NCI-H2196 treated with DMSO at 0.1 percent for 48 hours (cell line): ENCODE data around the gene NUDT3.
"Not testable (repeated sequence)": the region's sequence is repeated elsewhere in the genome, so short reads cannot be mapped to it uniquely, and the experiment has no call there.

Experiments
- DNase-seq: peaks from one replicate; lab custom pipeline; 2025; ENCODE audit not compliant: unreplicated experiment; lab: John Stamatoyannopoulos, UW

The NUDT3 gene

DNA sequence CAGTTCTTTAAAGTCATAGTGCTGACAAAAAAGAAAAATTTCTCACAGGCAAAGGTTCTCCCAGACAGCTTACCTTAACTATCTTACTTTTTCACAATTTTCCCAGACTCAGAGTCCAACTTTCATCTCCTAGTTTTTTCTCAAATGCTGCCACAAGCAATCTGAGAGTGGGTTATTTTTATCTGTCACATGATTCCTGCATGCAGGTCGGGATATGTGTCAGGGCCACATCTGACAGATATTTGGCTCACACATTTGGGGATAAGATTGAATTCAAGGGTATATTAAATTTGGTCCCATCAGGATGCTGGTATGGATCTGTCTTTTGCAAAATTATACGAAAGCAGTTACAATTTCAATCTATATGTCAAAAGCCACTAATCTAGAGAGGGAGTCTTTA lies 93.5 kb downstream of the NUDT3 start:
- DNase-seq = no peak

DNA sequence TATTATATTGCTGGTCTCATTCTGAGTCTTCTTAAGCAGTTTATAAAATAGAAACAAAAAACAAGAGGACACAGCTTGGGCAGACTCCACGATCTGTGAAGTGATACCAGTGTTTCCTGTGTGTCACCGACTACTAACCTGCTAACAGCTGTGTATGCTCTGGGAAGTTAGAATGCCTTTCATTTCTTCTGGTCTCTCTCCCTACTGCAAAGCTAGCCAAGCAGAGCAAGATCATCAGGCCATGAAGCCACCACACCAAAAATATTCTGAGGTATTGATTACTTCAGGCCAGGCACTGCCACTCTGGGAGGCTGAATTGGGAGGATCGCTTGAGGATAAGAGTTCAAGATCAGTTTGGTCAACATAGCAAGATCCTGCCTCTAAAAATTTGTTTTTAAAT lies 96.7 kb downstream of the NUDT3 start:
- DNase-seq = no peak

DNA sequence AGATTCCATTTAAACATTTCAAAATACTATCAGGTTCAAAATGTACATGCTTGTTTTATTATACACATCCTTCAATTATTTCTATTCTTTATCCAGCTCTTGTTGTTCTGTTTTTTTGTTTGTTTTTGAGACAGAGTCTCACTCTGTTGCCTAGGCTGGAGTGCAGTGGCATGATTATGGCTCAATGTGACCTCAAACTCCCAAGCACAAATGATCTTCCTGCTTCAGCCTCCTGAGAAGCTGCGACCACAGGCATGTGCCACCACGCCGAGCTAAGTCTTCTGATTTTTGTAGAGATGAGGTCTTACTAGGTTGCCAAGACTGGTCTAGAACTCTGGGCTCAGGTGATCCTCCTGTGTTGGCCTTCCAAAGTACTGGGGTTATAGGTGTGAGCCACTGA lies 99.5 kb downstream of the NUDT3 start:
- DNase-seq = no peak

DNA sequence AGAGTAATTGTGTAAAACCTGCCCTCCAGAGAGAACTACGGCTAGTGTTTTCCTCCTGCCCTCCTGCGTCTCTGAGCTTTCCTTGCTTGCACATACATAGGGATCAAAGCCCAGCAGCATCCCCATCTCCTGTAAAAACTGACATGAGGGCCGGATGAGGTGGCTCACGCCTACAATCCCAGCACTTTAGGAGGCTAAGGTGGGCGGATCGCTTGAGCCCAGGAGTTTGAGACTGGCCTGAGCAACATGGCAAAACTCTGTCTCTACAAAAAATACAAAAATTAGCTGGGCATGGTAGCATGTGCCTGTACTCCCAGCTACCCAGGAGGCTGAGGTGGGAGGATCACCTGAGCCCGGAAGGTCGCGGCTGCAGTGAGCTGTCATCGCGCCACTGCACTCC lies 103.3 kb downstream of the NUDT3 start:
- DNase-seq = no peak

DNA sequence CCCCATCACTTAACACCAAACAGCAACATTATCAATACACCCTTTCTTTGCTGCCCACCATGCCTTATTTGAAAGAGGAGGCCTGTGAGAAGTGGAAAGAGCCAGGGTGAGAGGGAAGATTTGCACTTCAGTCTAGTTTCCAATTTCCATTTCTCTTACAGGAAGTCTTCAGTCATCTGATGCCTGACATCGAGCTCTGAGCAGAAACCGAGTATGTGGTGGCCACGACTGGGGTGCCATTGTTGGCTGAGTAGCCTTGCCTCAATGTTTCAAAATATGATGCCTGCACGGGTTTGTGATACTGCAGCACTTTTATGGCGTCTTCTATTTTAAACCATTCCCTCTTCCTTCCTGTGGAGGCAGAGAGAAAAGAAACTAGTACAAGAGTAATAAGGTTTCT lies 103.9 kb downstream of the NUDT3 start:
- DNase-seq = no peak

DNA sequence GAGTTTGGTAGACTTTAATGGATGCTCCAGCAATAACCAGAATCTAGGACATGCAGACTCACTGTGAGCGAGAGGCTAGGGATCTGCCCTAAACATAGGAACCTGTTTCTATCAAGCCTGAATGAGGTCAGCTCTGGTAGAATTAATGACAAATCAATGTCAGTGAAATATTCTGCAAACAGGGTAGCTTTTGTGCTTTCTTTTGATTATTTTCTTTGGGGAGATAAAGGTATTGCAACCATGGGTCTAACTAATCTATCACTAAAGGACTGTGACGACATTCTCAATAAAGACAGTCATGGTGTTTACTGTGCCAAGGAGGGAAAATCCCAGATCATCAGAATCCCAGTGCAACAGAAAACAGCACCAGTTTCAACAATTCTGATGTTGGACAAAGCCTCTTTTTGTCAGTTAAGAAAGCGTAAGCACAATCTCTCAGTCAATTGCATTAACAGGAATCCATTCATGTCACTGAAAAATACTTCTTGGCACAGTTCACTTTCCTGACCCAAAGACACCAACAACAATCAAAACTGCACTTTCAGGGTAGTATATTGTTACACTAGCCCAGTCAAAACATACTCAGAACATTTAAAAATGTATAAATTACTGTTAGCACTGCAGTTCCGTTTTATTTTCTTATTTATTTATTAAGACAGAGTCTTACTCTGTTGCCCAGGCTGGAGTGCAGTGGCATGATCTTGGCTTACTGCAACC lies 106.9 kb downstream of the NUDT3 start:
- no peak for DNase-seq

DNA sequence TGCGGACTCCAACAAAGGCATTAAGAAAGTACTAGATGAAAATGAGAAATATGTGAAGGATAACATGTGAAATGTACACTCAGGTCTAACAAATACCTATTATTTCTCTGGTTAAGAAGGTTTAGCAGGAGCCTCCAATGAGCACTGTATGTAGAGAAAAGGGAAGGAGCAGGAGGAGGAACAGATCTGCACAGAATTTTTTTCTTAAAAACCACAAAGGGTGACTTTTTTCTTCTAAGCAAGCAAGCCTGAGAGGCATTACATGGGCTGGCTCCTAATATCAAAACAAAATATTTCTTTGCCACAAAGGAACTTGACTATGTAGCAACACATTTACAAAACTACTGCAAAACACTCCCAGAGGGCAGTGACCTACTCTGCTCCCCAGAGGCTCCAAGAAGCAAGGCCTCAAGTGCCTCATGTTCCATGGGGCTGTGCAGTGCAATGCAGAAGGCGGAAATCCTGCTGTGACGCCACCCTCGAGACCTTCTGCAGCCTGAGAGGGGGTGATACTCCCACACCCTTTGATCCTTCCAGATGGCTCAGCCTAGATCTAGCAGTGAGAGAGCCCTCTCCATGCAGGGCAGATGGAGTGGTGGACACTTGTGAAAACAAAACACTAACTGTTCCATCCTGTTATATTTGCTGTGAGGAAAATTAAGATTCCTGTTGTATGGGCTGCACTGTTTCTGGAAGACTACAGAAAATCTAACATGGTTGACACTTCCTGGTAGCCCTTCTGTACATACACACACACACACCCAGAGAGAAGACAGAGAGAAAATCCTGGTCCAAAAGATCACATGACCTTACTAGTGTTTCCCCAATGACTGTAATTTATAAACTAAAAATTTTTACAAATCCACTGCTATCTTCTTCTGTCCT lies 107.7 kb downstream of the NUDT3 start:
- no peak for DNase-seq

DNA sequence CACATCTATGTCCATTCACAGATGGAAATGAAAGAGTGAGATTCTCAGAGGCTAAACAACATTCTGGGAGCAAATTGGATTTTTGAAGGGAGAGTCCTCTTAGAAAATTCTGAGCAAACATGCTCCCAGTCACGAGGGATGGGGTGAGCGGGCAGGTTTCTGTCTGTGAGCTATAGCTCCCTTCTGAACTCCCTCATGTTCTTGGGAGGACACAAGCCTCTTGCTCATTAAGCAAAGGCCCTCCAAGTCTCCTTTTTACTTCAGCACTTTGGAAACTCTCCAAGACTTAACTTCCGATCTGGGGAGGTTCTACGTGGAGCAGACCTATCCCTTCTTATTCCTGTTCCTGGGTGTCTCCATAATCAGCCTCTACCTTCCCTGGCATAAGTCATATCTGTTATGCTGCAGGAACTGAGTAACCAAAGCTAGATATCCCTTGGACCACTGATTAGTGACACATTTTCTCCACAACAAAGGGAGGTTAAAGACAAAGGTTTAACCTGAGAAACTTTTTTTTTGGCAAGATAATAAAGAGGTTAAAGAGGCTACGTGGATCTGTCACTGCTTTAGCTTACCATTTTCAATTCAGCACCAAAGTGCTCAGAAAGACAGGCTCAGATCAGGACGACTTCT lies 110.7 kb downstream of the NUDT3 start:
- DNase-seq = no peak

DNA sequence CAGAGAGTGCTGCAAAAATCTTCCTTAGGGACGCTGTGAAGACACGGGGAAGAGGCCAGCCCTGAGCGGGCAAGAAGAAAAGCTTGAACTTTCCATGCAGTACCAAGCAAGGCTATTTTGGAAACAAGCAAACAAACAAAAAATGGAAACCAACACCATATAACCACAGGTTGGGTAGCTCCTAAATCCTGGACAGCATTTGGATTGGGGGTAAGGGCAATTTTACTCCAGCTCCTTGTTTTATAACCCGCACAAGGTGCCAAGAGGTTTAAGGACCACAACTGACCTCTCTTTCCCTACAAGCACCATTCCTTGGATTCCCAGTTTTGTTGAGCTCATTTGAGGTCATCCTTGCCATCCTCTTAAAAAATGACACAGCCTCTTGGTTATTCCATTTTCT lies 112.3 kb downstream of the NUDT3 start:
- no peak for DNase-seq

DNA sequence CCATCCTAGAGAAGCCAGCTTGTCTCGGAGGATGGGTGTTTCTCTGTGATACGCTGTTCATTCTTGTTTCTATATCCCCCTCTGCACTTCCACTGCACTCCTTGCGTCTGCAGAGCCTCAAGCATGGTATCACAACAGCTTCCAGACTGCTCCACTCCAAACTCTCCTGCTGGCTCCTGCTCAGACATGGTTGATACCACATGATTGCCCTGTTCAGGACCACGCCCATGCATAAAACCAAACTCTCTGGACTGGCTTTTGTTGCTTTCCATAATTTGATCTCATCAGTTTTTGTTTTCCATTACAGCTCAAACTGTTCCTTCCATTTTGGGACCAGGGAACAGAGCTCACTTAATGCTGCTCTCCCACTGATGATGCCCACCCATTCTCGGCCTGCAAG lies 113.6 kb downstream of the NUDT3 start:
- no peak for DNase-seq

DNA sequence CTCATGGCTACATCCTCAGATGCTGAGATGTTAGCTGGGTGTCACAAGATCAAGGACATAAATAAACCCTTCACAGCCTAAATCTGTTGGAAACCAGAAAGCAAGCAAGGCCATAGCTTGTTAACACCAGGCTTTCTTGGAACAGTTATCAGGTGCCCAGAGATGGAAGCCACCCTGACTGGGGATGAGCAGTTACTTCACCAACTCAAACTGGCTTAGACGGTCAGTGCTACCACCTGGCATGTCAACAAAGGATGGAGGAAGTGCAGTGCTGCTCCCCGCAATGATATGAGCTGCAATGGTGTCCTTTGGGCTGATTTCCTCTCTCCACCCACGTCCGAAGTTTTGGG lies 114.7 kb downstream of the NUDT3 start:
- DNase-seq = no peak

DNA sequence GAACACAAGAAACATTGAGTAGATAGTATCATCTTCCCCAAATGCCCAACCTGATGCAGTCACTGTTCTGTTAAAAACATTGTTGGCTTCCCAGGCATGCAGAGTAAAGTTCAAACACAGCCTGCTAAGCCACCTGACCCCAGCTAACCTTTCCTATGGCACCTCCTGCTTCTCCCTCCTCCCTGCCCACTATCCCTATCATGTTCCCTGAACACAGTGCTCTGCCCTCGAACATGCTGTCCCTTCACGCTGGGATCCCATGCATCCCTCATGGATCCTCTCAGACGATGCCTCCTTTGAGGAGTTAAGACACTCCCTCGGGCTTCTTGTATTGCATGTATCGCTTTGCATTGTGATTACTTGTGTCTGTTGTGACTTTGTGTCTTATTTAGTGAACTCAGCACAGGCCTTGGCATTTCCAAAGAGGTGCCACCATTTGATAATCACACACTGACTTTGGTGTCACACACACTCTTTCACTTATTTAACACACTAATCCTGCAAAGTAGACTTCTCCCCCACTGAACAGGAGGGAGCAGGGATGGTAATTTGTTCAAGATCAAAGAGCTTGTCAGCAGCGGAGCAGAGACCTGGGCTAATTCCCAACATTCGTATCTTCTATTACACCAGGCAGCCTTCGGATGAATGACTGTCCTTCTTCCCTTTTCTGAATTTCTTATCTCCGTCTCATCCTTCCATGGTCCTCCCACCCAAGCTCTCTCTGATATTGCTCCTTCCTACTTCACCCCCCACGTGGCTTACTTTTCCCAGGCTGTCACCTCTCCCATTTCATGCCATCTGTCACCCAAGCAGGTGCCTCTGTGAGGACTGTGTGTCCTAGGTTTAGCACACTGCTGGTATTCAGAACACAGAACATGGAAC lies 115.3 kb downstream of the NUDT3 start:
- DNase-seq = no peak

DNA sequence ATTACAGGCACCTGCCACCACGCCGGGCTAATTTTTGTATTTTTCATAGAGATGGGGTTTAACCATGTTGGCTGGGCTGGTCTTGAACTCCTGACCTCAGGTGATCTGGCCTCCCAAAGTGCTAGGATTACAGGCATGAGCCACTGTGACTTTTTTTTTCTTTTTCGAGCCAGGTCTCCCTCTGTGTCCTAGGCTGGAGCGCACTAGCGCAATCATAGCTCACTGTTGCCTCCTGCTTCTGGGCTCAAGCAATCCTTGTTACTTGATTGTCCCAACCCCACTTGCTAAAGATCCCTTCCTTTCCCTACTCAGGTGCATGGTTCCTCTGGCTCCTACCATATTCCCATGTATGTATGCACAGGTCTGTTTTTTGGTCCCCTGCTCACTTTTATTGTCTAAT lies 116.3 kb downstream of the NUDT3 start:
- no peak for DNase-seq

DNA sequence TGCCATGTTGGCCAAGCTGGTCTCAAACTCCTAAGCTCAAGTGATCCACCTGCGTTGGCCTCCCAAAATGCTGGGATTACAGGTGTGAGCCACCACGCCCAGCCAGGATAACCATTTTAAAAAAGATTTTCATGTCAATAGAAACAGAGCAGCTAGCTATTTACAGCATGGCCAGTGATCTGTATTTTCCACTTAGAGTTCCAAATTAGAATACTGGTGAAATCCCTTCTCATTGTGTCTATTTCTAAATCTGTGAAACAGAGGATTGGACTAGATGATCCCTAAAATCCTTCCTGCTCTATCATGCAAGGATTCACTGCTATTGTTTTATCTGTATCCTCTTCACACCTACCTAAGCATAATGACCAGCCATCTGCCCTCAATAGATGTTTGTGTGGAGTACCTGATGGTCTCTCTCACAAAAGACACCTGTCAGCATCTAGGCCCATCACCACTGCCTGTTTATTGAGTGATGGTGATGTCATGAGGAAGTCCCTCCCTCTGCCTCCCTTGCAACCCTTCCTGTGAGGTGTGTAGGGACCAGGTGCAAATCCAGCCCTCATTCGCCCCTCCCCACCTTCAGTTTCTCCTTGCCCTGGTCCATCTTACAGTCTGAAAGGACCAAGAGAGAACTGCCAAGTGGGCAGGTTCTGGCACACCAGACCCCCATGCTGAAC lies 117.2 kb downstream of the NUDT3 start:
- DNase-seq = no peak

DNA sequence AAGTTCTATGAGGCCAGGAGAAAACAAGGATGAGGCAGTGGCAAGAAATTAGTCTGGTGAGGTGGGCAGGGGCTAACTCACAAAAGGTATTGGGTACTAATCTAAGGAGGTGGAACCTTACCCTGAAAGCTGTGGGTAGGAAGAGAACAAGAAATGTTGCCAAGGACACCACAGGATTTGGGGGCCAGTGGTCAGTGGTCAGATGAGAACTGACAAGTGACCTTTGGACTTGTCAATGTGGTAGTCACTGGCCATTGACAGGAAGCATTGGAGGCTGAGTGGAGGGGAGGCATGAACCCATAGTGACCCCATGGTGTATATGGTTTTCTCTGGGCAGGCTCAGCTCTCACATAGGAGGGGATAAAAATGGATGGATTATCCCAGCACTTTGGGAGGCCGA lies 118.3 kb downstream of the NUDT3 start:
- no peak for DNase-seq

DNA sequence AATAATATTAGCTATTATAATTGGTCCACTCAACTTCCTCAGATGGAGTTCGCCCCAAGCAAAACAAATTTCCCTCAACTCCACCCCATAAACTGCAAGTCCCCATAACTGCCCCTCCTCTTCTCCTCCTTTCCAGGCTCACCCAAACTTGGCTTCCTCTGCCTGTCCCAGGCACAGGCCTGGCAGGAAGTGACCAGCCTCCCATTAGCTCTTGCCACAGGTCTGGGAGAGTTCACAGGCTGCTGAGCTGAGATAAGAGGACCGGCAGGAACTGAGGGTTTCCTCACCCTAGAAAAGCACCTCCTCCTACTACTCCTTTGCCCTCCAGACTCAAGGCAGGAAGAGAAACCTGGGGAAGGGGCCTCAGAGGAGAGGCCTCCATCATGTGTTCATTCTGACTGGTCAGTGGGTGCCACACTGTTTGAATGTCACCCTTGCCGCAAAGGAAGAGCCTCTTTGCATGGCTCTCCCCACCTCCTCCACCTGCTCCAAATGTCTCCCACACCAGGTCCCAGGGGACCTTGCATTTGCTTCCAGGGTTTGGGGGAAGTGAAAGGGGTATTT lies 119.1 kb downstream of the NUDT3 start:
- no peak for DNase-seq

DNA sequence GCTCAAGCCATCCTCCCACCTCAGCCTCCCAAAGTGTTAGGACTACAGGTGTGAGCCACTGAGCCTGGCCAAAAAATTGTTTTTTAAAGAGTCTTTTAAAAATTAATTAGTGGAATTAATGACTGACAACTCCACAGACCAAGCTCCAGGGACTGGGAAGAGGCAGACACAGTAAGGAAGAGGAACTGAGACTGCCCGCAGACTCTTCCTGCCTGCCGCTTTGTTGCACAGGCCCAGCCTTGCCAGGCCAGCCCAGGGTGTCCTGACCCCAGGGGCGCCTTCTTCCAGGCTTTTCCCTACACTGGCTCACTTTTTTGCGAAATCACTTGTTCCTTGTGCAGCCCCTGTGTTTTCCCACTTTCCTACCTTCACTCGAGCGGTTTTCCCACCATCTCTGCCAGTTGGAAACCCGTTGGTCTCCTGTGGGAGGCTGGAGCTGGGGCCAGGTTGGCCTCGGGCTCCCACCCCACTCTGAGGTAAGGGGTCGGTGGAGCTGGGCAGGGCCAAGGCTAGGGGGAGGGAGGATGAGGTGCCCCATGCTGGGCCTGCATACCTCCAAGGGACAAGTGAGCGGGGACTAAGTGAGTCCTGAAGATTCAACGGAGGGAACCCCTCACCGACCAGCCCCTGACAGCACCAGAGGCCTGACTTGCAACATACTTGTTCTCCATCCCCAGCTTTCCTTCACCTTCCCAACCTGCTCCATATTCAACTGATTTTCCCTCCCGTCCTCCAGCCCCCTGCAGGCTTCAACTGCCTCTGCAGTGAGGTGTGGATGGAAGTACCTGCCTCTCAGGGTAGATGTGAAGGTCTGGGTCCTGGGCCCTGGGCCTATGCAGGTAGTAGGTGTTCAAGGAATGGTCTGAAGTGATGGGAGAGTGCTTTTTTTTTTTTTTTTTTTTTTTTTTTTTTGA lies 120.2 kb downstream of the NUDT3 start:
- no peak for DNase-seq

DNA sequence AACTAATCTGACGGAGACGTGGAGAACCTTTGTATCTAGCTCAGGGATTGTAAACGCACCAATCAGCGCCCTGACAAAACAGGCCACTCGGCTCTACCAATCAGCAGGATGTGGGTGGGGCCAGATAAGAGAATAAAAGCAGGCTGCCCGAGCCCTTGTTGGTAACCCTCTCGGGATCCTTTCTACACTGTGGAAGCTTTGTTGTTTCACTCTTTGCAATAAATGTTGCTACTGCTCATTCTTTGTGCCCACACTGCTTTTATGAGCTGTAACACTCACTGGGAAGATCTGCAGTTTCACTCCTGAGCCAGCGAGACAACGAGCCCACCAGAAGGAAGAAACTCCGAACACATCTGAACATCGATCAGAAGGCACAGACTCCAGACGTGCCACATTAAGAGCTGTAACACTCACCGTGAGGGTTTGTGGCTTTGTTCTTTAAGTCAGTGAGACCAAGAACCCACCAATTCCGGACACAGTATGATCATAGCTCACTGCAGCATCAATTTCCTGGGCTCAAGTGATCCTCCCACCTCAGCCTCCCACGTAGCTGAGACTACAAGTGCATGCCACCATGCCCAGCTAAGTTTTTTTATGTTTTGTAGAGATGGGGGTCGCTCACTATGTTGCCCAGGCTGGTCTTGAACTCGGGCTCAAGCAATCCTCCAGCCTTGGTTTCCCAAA lies 122.7 kb downstream of the NUDT3 start:
- not testable (repeated sequence) for DNase-seq

DNA sequence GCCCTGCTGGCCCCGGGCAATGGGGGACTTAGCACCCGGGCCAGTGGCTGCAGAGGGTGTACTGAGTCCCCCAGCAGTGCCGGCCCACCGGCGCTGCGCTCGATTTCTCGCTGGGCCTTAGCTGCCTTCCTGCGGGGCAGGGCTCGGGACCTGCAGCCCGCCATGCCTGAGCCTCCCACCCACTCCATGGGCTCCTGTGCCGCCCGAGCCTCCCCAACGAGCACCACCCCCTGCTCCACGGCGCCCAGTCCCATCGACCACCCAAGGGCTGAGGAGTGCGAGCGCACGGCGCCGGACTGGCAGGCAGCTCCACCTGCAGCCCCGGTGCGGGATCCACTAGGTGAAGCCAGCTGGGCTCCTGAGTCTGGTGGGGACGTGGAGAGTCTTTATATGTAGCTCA lies 123.3 kb downstream of the NUDT3 start:
- not testable (repeated sequence) for DNase-seq
